Measurements from ENCODE around the gene GLYR1.

- TF ChIP-seq CTCF (conservative IDR thresholded peaks at IDR 0.05; ENCODE audit: low read depth in 2 of 2), result no peak
- TF ChIP-seq EZH2 (IDR thresholded peaks at IDR 0.05; ENCODE audit: low read depth, unreplicated experiment), result no peak
- TF ChIP-seq POLR2AphosphoS5 (IDR thresholded peaks at IDR 0.05; ENCODE audit: low read depth), result no peak
- TF ChIP-seq JUNB (IDR thresholded peaks at IDR 0.05; ENCODE audit: unreplicated experiment), result no peak
- TF ChIP-seq CREB1 (CRISPR knock-in tag; IDR thresholded peaks at IDR 0.05; ENCODE audit: low read depth), result no peak
- TF ChIP-seq REST (IDR thresholded peaks at IDR 0.05; ENCODE audit: unreplicated experiment), result no peak
- no peak for TF ChIP-seq EZH2phosphoT487 (IDR thresholded peaks at IDR 0.05; ENCODE audit: unreplicated experiment)
Observed at GRCh38 chr16:4783951-4784336, 63.1 kb downstream of the GLYR1 start.

Data from GM23338 (cell line).